ENCODE results near the gene TOR4A. TPM values are rescaled to one million over a fixed set of nuclear protein-coding genes. Genes with fewer than 3 reads are reported as not detected.

The TOR4A gene
- 1 to 10 TPM; 8.1 to 8.2 TPM for total RNA-seq

DNA sequence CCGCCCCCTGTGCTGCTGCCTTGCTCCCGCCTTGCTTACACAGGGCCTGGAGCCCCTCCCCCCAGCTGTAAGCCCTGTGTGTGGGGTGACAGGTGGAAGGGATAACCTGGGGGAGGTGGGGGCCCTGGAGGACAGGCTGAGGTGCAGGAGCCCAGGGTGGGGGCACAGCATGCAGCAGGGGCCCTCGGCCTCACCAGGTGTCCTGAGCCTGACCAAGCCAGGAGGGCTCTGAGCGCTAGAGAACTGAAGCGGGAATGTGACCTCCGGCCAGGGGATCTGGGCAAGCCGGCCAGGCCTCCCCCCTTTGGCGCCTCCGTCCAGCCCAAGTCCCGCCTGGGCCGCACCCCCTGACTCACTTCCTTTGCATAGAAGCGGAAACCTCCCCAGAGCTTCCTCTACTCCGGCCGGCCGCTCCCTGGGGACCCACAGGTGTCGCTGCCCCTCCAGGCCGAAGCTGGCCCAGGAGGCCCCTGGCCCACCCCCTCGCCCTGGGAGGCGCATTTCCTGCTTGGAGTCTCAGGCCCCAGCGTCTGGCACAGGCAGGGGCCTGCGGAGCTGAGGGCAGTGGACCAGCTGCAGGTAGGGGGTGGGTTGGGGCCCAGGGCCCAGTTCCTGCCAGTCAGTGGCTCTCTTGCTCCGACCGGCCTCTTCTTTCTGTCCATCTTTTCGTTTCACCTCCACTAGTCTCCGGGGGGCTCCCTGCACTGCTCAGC is at the start of gene TOR4A:
TOR4A (plus strand) TSS at position 398 of the 713 bp plus-strand sequence. CDS start 964 bp downstream, outside the sequence.
- H3K27ac Mint-ChIP-seq: peak within 1 kb of the TSS; percentile 83
- H3K36me3 Mint-ChIP-seq: peaks cover 8% of the 10 kb centered on the region
- POLR2A ChIA-PET: interaction anchor here (0.9 to 1.5 kb wide), 5 partner anchors 8 to 146 kb away, joined by 3 to 13 read pairs (median 4); partner anchors contain the start of genes EXD3, NELFB, NOXA1 and TUBB4B
- H3K4me1 Mint-ChIP-seq: peaks cover 2% of the 10 kb centered on the region
- H3K9me3 Mint-ChIP-seq: no peaks in the 10 kb centered on the region
- no peaks in the 10 kb centered on the region for H3K27me3 Mint-ChIP-seq
- DNase-seq (peak; percentile 70), ATAC-seq (ENCODE audit: low read depth) (peak; percentile 68)
- peak within 1 kb of the TSS; percentile 92 for H3K4me3 Mint-ChIP-seq

DNA sequence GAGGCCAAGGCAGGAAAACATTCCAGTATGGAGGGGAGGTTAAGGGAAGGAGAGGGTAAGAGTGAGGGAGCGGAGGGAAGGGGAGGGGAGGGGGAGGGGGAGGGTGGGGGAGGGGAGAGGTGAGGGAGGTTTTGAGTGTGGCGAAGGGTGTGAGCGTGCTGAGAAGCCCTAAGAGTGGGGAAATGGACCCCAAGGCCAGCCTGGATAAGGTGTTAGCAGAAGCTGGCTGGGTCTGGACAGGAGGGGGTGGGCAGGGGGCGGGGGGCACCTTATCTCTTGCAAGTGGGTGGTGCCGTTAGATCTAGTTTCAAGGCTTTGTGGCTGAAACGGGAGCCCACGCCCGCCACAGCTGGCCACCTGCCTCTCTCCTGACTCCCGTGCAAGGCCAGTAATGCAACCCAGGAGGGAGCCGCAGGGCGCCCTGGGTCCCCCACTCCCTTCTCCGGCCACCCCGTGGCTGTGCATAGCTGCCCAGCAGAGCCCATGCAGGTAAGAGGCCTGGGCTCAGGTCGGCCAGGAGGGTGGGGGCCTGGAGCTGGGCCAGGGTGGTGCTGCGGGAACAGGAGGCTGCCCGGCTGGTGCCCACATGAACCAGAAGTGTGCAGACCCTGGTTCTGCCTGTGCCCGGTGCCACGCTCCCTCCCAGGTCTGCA is 49.5 kb upstream of the TOR4A start:
- no peak for DNase-seq
- no peaks in the 10 kb centered on the region for H3K9me3 Mint-ChIP-seq
- POLR2A ChIA-PET: interaction anchor here (0.8 to 2.5 kb wide), 4 partner anchors 11 to 132 kb away, joined by 3 to 11 read pairs (median 6); partner anchors contain the start of genes ANAPC2 and SSNA1
- peaks cover 2% of the 10 kb centered on the region for H3K27me3 Mint-ChIP-seq
- ATAC-seq (ENCODE audit: low read depth): no peak
- peak overlapping the region; percentile 33 for H3K4me3 Mint-ChIP-seq
- H3K4me1 Mint-ChIP-seq: peaks cover 6% of the 10 kb centered on the region
- no peaks in the 10 kb centered on the region for H3K36me3 Mint-ChIP-seq
- H3K27ac Mint-ChIP-seq: peak overlapping the region; percentile 81

DNA sequence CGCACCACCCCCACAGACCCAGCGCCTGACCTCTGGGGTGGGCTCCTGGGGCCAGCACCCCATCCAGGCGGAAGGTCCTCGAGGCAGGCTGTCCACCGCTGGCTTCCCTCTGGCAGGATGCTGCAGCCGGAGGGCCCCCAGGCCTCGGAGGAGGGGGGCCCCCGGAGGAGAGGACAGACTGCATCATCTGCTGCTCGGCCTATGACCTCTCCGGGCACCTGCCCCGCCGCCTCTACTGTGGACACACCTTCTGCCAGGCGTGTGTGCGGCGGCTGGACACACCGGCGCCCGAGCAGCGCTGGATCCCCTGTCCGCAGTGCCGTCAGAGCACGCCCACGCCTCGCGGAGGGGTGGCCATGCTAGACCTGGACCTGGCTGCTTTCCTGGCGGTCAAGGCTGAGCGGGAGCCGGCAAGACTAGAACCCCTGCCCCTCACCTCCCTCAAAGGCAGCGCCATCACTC is 49.0 kb upstream of the TOR4A start:
- POLR2A ChIA-PET: interaction anchor here (1.5 kb wide), 1 partner anchor 99 kb away, joined by 7 read pairs; no protein-coding TSS in a partner anchor
- no peak for ATAC-seq (ENCODE audit: low read depth)
- no peaks in the 10 kb centered on the region for H3K9me3 Mint-ChIP-seq

GRCh38 chr9:137228968-137229896 is 48.3 kb upstream of the TOR4A start:
- no peaks in the 10 kb centered on the region for H3K9me3 Mint-ChIP-seq
- DNase-seq (no peak), ATAC-seq (ENCODE audit: low read depth) (no peak)
- POLR2A ChIA-PET: no interaction called here
- H3K27ac Mint-ChIP-seq: no peak overlapping the region
- H3K36me3 Mint-ChIP-seq: no peaks in the 10 kb centered on the region
- peaks cover 4% of the 10 kb centered on the region for H3K4me1 Mint-ChIP-seq
- no peak overlapping the region for H3K4me3 Mint-ChIP-seq
- H3K27me3 Mint-ChIP-seq: peaks cover 2% of the 10 kb centered on the region

More for the DNA sequence above, 49.0 kb upstream of the TOR4A start:
- H3K27ac Mint-ChIP-seq: no peak overlapping the region
- H3K4me1 Mint-ChIP-seq: peaks cover 5% of the 10 kb centered on the region
- peaks cover 2% of the 10 kb centered on the region for H3K27me3 Mint-ChIP-seq
- H3K36me3 Mint-ChIP-seq: no peaks in the 10 kb centered on the region
- H3K4me3 Mint-ChIP-seq: no peak overlapping the region
- DNase-seq: no peak

GRCh38 chr9:137229903-137230704 is 47.4 kb upstream of the TOR4A start:
- Mint-ChIP-seq H3K27me3 (peaks cover 2% of the 10 kb centered on the region), H3K27ac (no peak overlapping the region), H3K9me3 (no peaks in the 10 kb centered on the region), H3K4me3 (no peak overlapping the region), H3K4me1 (peaks cover 4% of the 10 kb centered on the region), H3K36me3 (no peaks in the 10 kb centered on the region)
- ATAC-seq (ENCODE audit: low read depth): no peak
- no peak for DNase-seq
- POLR2A ChIA-PET: interaction anchor here (1.7 kb wide), 1 partner anchor 11 kb away, joined by 8 read pairs; the partner anchor contains the start of gene TUBB4B

GRCh38 chr9:137230705-137231371 is 46.7 kb upstream of the TOR4A start, which contains the start of gene SLC34A3:
Gene SLC34A3, plus strand, starts transcription at chr9:137230901. Its CDS starts 802 bp downstream, at chr9:137231703.
- Mint-ChIP-seq H3K36me3 (no peaks in the 10 kb centered on the region), H3K9me3 (no peaks in the 10 kb centered on the region), H3K4me3 (no peak within 1 kb of the TSS), H3K4me1 (peaks cover 4% of the 10 kb centered on the region), H3K27me3 (peaks cover 2% of the 10 kb centered on the region), H3K27ac (no peak within 1 kb of the TSS)
- POLR2A ChIA-PET: interaction anchor here (1.7 kb wide), 1 partner anchor 10 kb away, joined by 8 read pairs; the partner anchor contains the start of gene TUBB4B
- DNase-seq (no peak), ATAC-seq (ENCODE audit: low read depth) (no peak)

- no peaks in the 10 kb centered on the region for H3K9me3 Mint-ChIP-seq
- DNase-seq (no peak), ATAC-seq (ENCODE audit: low read depth) (no peak)
- H3K4me1 Mint-ChIP-seq: peaks cover 4% of the 10 kb centered on the region
- no peak overlapping the region for H3K4me3 Mint-ChIP-seq
- H3K36me3 Mint-ChIP-seq: no peaks in the 10 kb centered on the region
- no peak overlapping the region for H3K27ac Mint-ChIP-seq
- POLR2A ChIA-PET: interaction anchor here (1.7 kb wide), 1 partner anchor 9 kb away, joined by 8 read pairs; the partner anchor contains the start of gene TUBB4B
- peaks cover 2% of the 10 kb centered on the region for H3K27me3 Mint-ChIP-seq
Measured at GRCh38 chr9:137231372-137232039, 46.0 kb upstream of the TOR4A start.

DNA sequence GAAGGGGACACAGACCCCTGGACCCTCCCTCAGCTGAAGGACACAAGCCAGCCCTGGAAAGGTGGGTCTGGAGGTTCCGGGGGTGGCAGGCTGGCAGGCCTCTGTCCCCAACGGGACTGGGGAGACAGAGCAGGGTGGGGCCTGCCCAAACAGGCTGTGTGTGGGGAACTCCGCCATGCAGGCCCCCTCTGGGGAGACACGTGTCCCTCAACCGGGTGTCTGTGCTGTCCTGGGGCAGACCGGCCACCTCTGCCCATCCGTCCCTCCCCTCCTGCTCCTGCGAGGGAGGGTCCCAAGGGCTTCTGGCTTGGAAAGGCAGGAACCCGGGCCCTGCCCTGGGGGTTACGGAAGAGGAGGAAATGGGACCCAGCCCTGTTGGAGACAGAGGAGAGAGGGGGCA is 45.4 kb upstream of the TOR4A start:
- H3K4me1 Mint-ChIP-seq: peaks cover 4% of the 10 kb centered on the region
- DNase-seq (no peak), ATAC-seq (ENCODE audit: low read depth) (no peak)
- H3K4me3 Mint-ChIP-seq: no peak overlapping the region
- H3K36me3 Mint-ChIP-seq: no peaks in the 10 kb centered on the region
- H3K27ac Mint-ChIP-seq: no peak overlapping the region
- peaks cover 2% of the 10 kb centered on the region for H3K27me3 Mint-ChIP-seq
- POLR2A ChIA-PET: interaction anchor here (1.7 kb wide), 1 partner anchor 9 kb away, joined by 8 read pairs; the partner anchor contains the start of gene TUBB4B
- no peaks in the 10 kb centered on the region for H3K9me3 Mint-ChIP-seq

- Mint-ChIP-seq H3K36me3 (no peaks in the 10 kb centered on the region), H3K4me3 (no peak overlapping the region), H3K9me3 (no peaks in the 10 kb centered on the region), H3K4me1 (peaks cover 2% of the 10 kb centered on the region), H3K27me3 (peaks cover 2% of the 10 kb centered on the region), H3K27ac (no peak overlapping the region)
- no peak for DNase-seq
- POLR2A ChIA-PET: interaction anchor here (1.1 kb wide), 1 partner anchor 10 kb away, joined by 3 read pairs; no protein-coding TSS in a partner anchor
- ATAC-seq (ENCODE audit: low read depth): no peak
Measured at GRCh38 chr9:137232510-137232909, 45.0 kb upstream of the TOR4A start.

DNA sequence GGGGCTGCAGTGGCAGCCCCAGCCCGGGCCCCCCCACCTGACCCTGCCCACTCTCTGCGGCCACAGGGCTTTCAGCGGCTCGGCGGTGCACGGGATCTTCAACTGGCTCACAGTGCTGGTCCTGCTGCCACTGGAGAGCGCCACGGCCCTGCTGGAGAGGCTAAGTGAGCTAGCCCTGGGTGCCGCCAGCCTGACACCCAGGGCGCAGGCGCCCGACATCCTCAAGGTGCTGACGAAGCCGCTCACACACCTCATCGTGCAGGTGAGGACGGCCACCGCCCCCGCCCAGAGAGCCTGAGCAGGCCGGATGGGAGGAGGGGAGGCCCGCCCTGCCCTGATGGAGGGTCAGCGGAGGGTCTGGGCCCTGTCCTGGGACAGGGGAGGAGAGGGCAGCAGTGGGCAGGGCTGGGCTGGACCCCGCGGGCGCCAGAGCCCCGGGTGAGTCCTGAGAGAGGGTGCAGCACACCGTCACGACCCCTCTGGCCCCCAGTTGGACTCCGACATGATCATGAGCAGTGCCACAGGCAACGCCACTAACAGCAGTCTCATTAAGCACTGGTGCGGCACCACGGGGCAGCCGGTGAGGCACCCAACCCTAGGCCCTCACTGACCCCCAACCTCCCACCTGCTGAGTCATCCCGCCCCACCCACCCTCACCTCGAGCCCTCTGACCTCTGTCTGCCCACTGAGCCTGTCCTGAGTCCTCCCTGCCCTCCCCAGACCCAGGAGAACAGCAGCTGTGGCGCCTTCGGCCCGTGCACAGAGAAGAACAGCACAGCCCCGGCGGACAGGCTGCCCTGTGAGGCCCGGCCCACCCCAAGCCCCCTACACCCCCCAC is 44.2 kb upstream of the TOR4A start:
- peaks cover 3% of the 10 kb centered on the region for H3K4me1 Mint-ChIP-seq

More for the DNA sequence above, 44.2 kb upstream of the TOR4A start:
- no peaks in the 10 kb centered on the region for H3K27me3 Mint-ChIP-seq
- POLR2A ChIA-PET: interaction anchor here (1.1 kb wide), 1 partner anchor 9 kb away, joined by 3 read pairs; no protein-coding TSS in a partner anchor
- H3K9me3 Mint-ChIP-seq: no peaks in the 10 kb centered on the region
- no peak for DNase-seq
- no peak for ATAC-seq (ENCODE audit: low read depth)
- no peak overlapping the region for H3K27ac Mint-ChIP-seq
- no peaks in the 10 kb centered on the region for H3K36me3 Mint-ChIP-seq
- H3K4me3 Mint-ChIP-seq: no peak overlapping the region

Measured in activated naive CD8-positive, alpha-beta T cell treated with anti-CD3 and anti-CD28 coated beads, Interleukin-2, amount 10 ng/mL, durations not matched to agents 7 days and 5 days (primary cell).